Osteoblast (primary cell): Measurements from ENCODE around the gene HTR3A. TPM values are rescaled to one million over a fixed set of nuclear protein-coding genes. Genes with fewer than 3 reads are reported as not detected.

Experiments
- DNase-seq: peaks from one replicate; pipeline ENCODE4 v3.0.0; 2011; ENCODE audit warnings: low spot score, mixed read lengths; ENCODE audit not compliant: insufficient read length; ENCODE audit errors: missing footprints
- H2AFZ ChIP-seq: 2 replicates; pipeline ENCODE4 v1.6.0; 2011; ENCODE audit warnings: mild to moderate bottlenecking, low read length
- H3K27ac ChIP-seq: 2 replicates; pipeline ENCODE4 v1.5.1; 2011; ENCODE audit warnings: mild to moderate bottlenecking, low read depth, low read length, moderate library complexity
- H3K27me3 ChIP-seq: 2 replicates; pipeline ENCODE4 v1.6.0; 2012; ENCODE audit warnings: mild to moderate bottlenecking, control low read depth, inconsistent platforms, low read length, moderate library complexity; ENCODE audit not compliant: insufficient read depth
- H3K36me3 ChIP-seq: 2 replicates; pipeline ENCODE4 v1.5.1; 2011; ENCODE audit warnings: mild to moderate bottlenecking, low read length, control low read depth, moderate library complexity; ENCODE audit not compliant: insufficient read depth
- H3K4me1 ChIP-seq: 2 replicates; pipeline ENCODE4 v1.5.1; 2011; ENCODE audit warnings: mild to moderate bottlenecking, low read length, control low read depth, moderate library complexity; ENCODE audit not compliant: insufficient read depth
- H3K4me2 ChIP-seq: 2 replicates; pipeline ENCODE4 v1.6.0; 2011; ENCODE audit warnings: mild to moderate bottlenecking, low read length; ENCODE audit not compliant: insufficient read depth
- H3K4me3 ChIP-seq: fragments of 200-600 bp; sonication (generic); 3 replicates; pipeline ENCODE4 v1.5.1; 2012; ENCODE audit warnings: mild to moderate bottlenecking, low read length, inconsistent platforms; ENCODE audit not compliant: insufficient read depth
- H3K79me2 ChIP-seq: 2 replicates; pipeline ENCODE4 v1.6.0; 2012; ENCODE audit warnings: mild to moderate bottlenecking, low read length, control low read depth, inconsistent platforms; ENCODE audit not compliant: insufficient read depth
- H3K9me3 ChIP-seq: 2 replicates; pipeline ENCODE4 v1.5.1; 2011; ENCODE audit warnings: low read depth, low read length, control low read depth
- H4K20me1 ChIP-seq: 2 replicates; pipeline ENCODE4 v1.6.0; 2012; ENCODE audit warnings: mild to moderate bottlenecking, low read length, control low read depth; ENCODE audit not compliant: insufficient read depth
- CTCF ChIP-seq: IDR thresholded peaks from 2 replicates; pipeline ENCODE4 v1.5.1; 2011; ENCODE audit warnings: mild to moderate bottlenecking, low read depth, low read length, moderate library complexity; ENCODE audit errors: extremely low read depth
- total RNA-seq: library from RNA; depleted of rRNA; stranded (reverse); fragments of >200 nt; gene quantifications from 2 replicates; pipeline ENCODE4 v1.2.3, GENCODE V29; 2012

Gene HTR3A
- total RNA-seq, 1 donor = not detected

- Histone ChIP-seq H3K79me2 (no peaks in the 10 kb centered on the region), H3K36me3 (no peaks in the 10 kb centered on the region), H3K4me1 (no peaks in the 10 kb centered on the region), H3K9me3 (no peaks in the 10 kb centered on the region), H4K20me1 (no peaks in the 10 kb centered on the region), H3K27me3 (no peaks in the 10 kb centered on the region), H2AFZ (no peak overlapping the region), H3K27ac (no peak overlapping the region), H3K4me3 (no peak overlapping the region), H3K4me2 (no peak overlapping the region)
- no peak for DNase-seq
- TF ChIP-seq CTCF = no peak
These were observed 40.2 kb downstream of the HTR3A start for GRCh38 chr11:114015117-114015516.

GRCh38 chr11:114016986-114017385, 42.1 kb downstream of the HTR3A start:
- peaks cover 2% of the 10 kb centered on the region for H3K27me3 ChIP-seq
- H3K27ac ChIP-seq = no peak overlapping the region
- no peak overlapping the region for H2AFZ ChIP-seq
- H4K20me1 ChIP-seq = no peaks in the 10 kb centered on the region
- no peak for DNase-seq
- H3K9me3 ChIP-seq = no peaks in the 10 kb centered on the region
- no peak for TF ChIP-seq CTCF
- no peaks in the 10 kb centered on the region for H3K4me1 ChIP-seq
- H3K36me3 ChIP-seq = no peaks in the 10 kb centered on the region
- H3K4me2 ChIP-seq = no peak overlapping the region
- H3K79me2 ChIP-seq = no peaks in the 10 kb centered on the region
- no peak overlapping the region for H3K4me3 ChIP-seq

GRCh38 chr11:114017723-114018122, 42.8 kb downstream of the HTR3A start:
- H3K4me1 ChIP-seq = no peaks in the 10 kb centered on the region
- H3K4me3 ChIP-seq = no peak overlapping the region
- peaks cover 2% of the 10 kb centered on the region for H3K27me3 ChIP-seq
- no peaks in the 10 kb centered on the region for H4K20me1 ChIP-seq
- H3K4me2 ChIP-seq = no peak overlapping the region
- no peaks in the 10 kb centered on the region for H3K79me2 ChIP-seq
- H3K36me3 ChIP-seq = no peaks in the 10 kb centered on the region
- H3K9me3 ChIP-seq = no peaks in the 10 kb centered on the region
- H3K27ac ChIP-seq = no peak overlapping the region
- TF ChIP-seq CTCF = no peak
- H2AFZ ChIP-seq = no peak overlapping the region
- DNase-seq = no peak

- H2AFZ ChIP-seq = no peak overlapping the region
- H3K4me3 ChIP-seq = no peak overlapping the region
- no peak for TF ChIP-seq CTCF
- peaks cover 2% of the 10 kb centered on the region for H3K27me3 ChIP-seq
- no peaks in the 10 kb centered on the region for H3K36me3 ChIP-seq
- H4K20me1 ChIP-seq = no peaks in the 10 kb centered on the region
- H3K79me2 ChIP-seq = no peaks in the 10 kb centered on the region
- no peak for DNase-seq
- H3K4me1 ChIP-seq = no peaks in the 10 kb centered on the region
- H3K27ac ChIP-seq = no peak overlapping the region
- no peak overlapping the region for H3K4me2 ChIP-seq
- H3K9me3 ChIP-seq = no peaks in the 10 kb centered on the region
These were observed 44.1 kb downstream of the HTR3A start for GRCh38 chr11:114019046-114019445.
